ENCODE measurements around the gene ODAD3. TPM values are rescaled to one million over a fixed set of nuclear protein-coding genes. Genes with fewer than 3 reads are reported as not detected.
A peak's percentile ranks its signal among the peaks of the same experiment; 100 is the strongest.

The ODAD3 gene
- total and polyA plus RNA-seq, 2 donors (not counting 1 experiment from before 2014, with no cell fraction given), result 0.18 to 0.62 TPM

DNA sequence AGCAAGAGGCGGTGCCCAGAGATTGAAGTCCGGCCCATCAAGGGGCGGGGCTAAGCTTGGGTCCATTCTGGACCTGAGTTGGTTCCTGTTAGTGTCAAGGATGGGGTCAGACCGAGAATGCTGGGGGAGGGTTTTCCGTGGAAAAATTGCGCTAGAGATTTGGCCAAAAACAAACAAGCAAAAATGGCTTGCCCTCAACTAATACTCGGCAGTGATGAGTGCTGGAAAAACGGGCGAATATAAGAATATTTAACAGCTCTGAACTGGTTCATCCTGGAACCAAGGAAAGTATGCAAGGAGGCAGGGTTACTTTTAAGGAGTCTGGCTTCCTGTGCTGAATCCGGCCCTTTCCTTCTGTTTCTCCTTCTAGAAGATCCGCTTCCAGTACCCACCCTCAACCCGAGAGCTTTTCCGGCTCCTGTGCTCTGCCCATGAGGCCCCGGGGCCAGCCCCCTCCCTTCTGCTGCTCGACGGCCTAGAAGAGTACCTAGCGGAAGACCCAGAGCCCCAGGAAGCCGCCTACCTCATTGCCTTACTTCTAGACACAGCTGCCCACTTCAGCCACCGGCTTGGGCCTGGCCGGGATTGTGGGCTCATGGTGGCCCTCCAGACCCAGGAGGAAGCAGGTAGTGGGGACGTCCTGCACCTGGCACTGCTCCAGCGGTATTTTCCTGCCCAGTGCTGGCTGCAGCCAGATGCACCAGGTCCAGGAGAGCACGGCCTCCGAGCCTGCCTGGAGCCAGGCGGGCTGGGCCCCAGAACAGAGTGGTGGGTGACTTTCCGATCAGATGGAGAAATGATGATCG, 59.6 kb downstream of the ODAD3 start:
- H3K79me2 ChIP-seq (ENCODE audit: control insufficient read depth, insufficient read depth, low read length), result peaks cover 16% of the 10 kb centered on the region
- H3K27me3 ChIP-seq (replicated peaks in 1 of 4; ENCODE audit: control extremely low read depth in 1 of 4, control insufficient read depth in 3 of 4, insufficient read depth in 4 of 4, low read length in 3 of 4), result no peaks in the 10 kb centered on the region
- no peaks in the 10 kb centered on the region for H3K27me3 Mint-ChIP-seq
- TF ChIP-seq EZH2 (IDR thresholded peaks at IDR 0.05; ENCODE audit: borderline replicate concordance, insufficient read depth, low read depth, low read length, poor library complexity, severe bottlenecking), result no peak
- peak; percentile 79 for DNase-seq
- H3K36me3 ChIP-seq (replicated peaks in 1 of 2; ENCODE audit: control extremely low read depth in 1 of 2, control insufficient read depth in 1 of 2, extremely low read depth in 1 of 2, insufficient read depth in 2 of 2, low read length in 1 of 2), result no peaks in the 10 kb centered on the region
- H4K20me1 ChIP-seq (ENCODE audit: control insufficient read depth, insufficient read depth, low read length, poor library complexity, severe bottlenecking), result no peaks in the 10 kb centered on the region
- H3K4me3 ChIP-seq (ENCODE audit: control extremely low read depth in 1 of 5, extremely low read depth in 1 of 5, insufficient read depth in 1 of 5, low read depth in 2 of 5, low read length in 4 of 5), result peak overlapping the region; percentile 64 to 83 (median 74)
- peak overlapping the region; percentile 84 for H2AFZ ChIP-seq (ENCODE audit: insufficient read depth, low read depth, low read length, poor library complexity, severe bottlenecking)
- ChIA-PET CTCF (interaction anchor here (0.5 to 4.6 kb wide), 11 partner anchors 8 to 110 kb away, joined by 3 to 37 read pairs (median 5); partner anchors contain the start of gene EPOR), POLR2A (interaction anchor here (0.5 to 2.5 kb wide), 11 partner anchors 8 to 914 kb away, joined by 3 to 23 read pairs (median 6); partner anchors contain the start of genes CCDC159, EPOR, RAB3D and TMEM205)
- peak overlapping the region; percentile 96 for H3K4me2 ChIP-seq (replicated peaks; ENCODE audit: low read depth, low read length, poor library complexity, severe bottlenecking)
- 6% methylated on average over 24 of the region's 27 CpGs for WGBS (ENCODE audit: insufficient coverage)
- peak; percentile 9 for ATAC-seq (ENCODE audit: low read depth)
- H3K9ac ChIP-seq (ENCODE audit: low read length), result peak overlapping the region; percentile 82
- no peaks in the 10 kb centered on the region for H3K9me3 Mint-ChIP-seq (ENCODE audit: insufficient read depth)
- peaks cover 31 to 36% of the 10 kb centered on the region in 2 donors for H3K4me1 ChIP-seq (ENCODE audit: control insufficient read depth in 2 of 2, insufficient read depth in 2 of 2, low read length in 2 of 2)
- peaks cover 20% of the 10 kb centered on the region for H3K4me1 Mint-ChIP-seq
- H3K27ac Mint-ChIP-seq, result no peak overlapping the region
- H3K9me3 ChIP-seq (ENCODE audit: control extremely low read depth in 1 of 3, control insufficient read depth in 2 of 3, insufficient read depth in 1 of 3, low read length in 2 of 3), result no peaks in the 10 kb centered on the region
- H3K4me3 Mint-ChIP-seq, result no peak overlapping the region
- intact Hi-C loops (cut with micrococcal nuclease), result loop anchor here (2.0 to 10.0 kb wide), 2 partner anchors 83 to 1561 kb away; partner anchors contain the start of gene FBXL12
- H3K27ac ChIP-seq (ENCODE audit: low read length in 2 of 2), result peak overlapping the region; percentile 70 to 88

DNA sequence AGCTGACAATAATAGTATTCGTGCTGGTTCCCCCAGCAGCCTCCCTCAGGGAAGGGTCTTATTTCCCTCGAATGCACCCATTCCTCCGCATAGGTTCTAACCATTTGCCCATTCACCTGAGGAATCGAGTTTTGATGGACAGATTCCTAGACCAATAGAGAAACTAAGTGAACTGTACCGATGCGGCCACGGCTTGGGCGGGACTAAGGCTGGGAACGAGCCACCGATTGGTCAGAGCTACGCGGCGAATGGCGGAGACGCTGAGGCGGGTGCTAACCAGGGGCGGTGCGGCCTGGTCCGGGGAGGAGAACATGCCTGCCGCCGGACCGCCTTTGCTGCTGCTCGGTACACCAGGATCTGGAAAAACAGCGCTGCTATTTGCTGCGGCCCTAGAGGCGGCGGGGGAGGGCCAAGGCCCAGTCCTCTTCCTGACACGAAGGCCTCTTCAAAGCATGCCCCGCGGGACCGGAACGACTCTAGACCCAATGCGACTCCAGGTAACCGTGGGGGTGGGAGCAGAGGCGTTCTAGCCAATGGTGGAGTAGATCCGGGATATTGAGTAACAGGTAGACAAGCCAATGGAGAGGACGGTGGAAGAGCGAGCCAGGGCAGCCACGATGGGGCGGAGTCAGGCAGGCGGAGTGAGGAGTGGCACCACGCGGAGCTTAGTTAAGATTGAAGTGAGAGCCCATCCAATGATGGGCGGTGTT, 60.3 kb downstream of the ODAD3 start, which contains the start of gene SWSAP1:
Gene SWSAP1 (plus strand): TSS at position 234 of the 710 bp plus-strand sequence. CDS start 15 bp downstream, at position 249.
- Mint-ChIP-seq H3K27ac (peak within 1 kb of the TSS; percentile 69), H3K9me3 (ENCODE audit: insufficient read depth) (no peaks in the 10 kb centered on the region), H3K4me1 (peaks cover 14% of the 10 kb centered on the region), H3K4me3 (no peak within 1 kb of the TSS), H3K27me3 (no peaks in the 10 kb centered on the region)
- CTCF ChIA-PET, result interaction anchor here (0.5 to 4.6 kb wide), 13 partner anchors 9 to 110 kb away, joined by 3 to 37 read pairs (median 4); partner anchors contain the start of genes EPOR, ODAD3 and PRKCSH
- no peaks in the 10 kb centered on the region for H3K27me3 ChIP-seq (replicated peaks in 1 of 4; ENCODE audit: control extremely low read depth in 1 of 4, control insufficient read depth in 3 of 4, insufficient read depth in 4 of 4, low read length in 3 of 4)
- H3K4me3 ChIP-seq (ENCODE audit: control extremely low read depth in 1 of 5, extremely low read depth in 1 of 5, insufficient read depth in 1 of 5, low read depth in 2 of 5, low read length in 4 of 5), result peak within 1 kb of the TSS; percentile 64 to 83 (median 75)
- intact Hi-C loops (cut with micrococcal nuclease), result loop anchor here (1.0 to 10.0 kb wide), 5 partner anchors 28 to 1560 kb away; partner anchors contain the start of genes CCDC159, FBXL12, ODAD3 and PRKCSH
- peak within 1 kb of the TSS; percentile 88 to 93 for H3K27ac ChIP-seq (ENCODE audit: low read length in 2 of 2)
- H3K36me3 ChIP-seq (replicated peaks in 1 of 2; ENCODE audit: control extremely low read depth in 1 of 2, control insufficient read depth in 1 of 2, extremely low read depth in 1 of 2, insufficient read depth in 2 of 2, low read length in 1 of 2), result peaks cover 0 to 1% of the 10 kb centered on the region in 2 experiments
- TF ChIP-seq, protein P1, sequence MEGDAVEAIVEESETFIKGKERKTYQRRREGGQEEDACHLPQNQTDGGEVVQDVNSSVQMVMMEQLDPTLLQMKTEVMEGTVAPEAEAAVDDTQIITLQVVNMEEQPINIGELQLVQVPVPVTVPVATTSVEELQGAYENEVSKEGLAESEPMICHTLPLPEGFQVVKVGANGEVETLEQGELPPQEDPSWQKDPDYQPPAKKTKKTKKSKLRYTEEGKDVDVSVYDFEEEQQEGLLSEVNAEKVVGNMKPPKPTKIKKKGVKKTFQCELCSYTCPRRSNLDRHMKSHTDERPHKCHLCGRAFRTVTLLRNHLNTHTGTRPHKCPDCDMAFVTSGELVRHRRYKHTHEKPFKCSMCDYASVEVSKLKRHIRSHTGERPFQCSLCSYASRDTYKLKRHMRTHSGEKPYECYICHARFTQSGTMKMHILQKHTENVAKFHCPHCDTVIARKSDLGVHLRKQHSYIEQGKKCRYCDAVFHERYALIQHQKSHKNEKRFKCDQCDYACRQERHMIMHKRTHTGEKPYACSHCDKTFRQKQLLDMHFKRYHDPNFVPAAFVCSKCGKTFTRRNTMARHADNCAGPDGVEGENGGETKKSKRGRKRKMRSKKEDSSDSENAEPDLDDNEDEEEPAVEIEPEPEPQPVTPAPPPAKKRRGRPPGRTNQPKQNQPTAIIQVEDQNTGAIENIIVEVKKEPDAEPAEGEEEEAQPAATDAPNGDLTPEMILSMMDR (IDR thresholded peaks at IDR 0.05), result no peak
- no peak for TF ChIP-seq EZH2 (IDR thresholded peaks at IDR 0.05; ENCODE audit: borderline replicate concordance, insufficient read depth, low read depth, low read length, poor library complexity, severe bottlenecking)
- H3K9ac ChIP-seq (ENCODE audit: low read length), result peak within 1 kb of the TSS; percentile 82
- peak within 1 kb of the TSS; percentile 96 for H3K4me2 ChIP-seq (replicated peaks; ENCODE audit: low read depth, low read length, poor library complexity, severe bottlenecking)
- peak within 1 kb of the TSS; percentile 84 for H2AFZ ChIP-seq (ENCODE audit: insufficient read depth, low read depth, low read length, poor library complexity, severe bottlenecking)
- peaks cover 27 to 32% of the 10 kb centered on the region in 2 donors for H3K4me1 ChIP-seq (ENCODE audit: control insufficient read depth in 2 of 2, insufficient read depth in 2 of 2, low read length in 2 of 2)
- ATAC-seq (ENCODE audit: low read depth), result peak; percentile 89
- no peaks in the 10 kb centered on the region for H3K9me3 ChIP-seq (ENCODE audit: control extremely low read depth in 1 of 3, control insufficient read depth in 2 of 3, insufficient read depth in 1 of 3, low read length in 2 of 3)
- peaks cover 16% of the 10 kb centered on the region for H3K79me2 ChIP-seq (ENCODE audit: control insufficient read depth, insufficient read depth, low read length)
- under 1% methylated on average over 41 of the region's 44 CpGs for WGBS (ENCODE audit: insufficient coverage)
- POLR2A ChIA-PET, result interaction anchor here (0.5 to 2.5 kb wide), 14 partner anchors 9 to 913 kb away, joined by 3 to 23 read pairs (median 4); partner anchors contain the start of genes CCDC159, EPOR, ODAD3 and PRKCSH
- no peaks in the 10 kb centered on the region for H4K20me1 ChIP-seq (ENCODE audit: control insufficient read depth, insufficient read depth, low read length, poor library complexity, severe bottlenecking)
- DNase-seq, result peak; percentile 99
